ENCODE data around the gene MBOAT2. TPM values are rescaled to one million over a fixed set of nuclear protein-coding genes. Genes with fewer than 3 reads are reported as not detected.

MBOAT2 gene
- polyA plus RNA-seq, 1 donor (not counting 4 experiments of a cell fraction or from before 2014, with no cell fraction given): 121 TPM

- H3K27me3 ChIP-seq (ENCODE audit: control insufficient read depth, extremely low read depth, insufficient read depth, low read length): no peaks in the 10 kb centered on the region
- no peak overlapping the region for H2AFZ ChIP-seq (ENCODE audit: control insufficient read depth, low read length)
- DNase-seq (ENCODE audit: low read depth, low spot score) (no peak), FAIRE-seq (no peak)
- H3K79me2 ChIP-seq (ENCODE audit: control insufficient read depth, insufficient read depth, low read length): peaks cover 1% of the 10 kb centered on the region
- no peak overlapping the region for H3K4me3 ChIP-seq (ENCODE audit: control insufficient read depth in 2 of 3, extremely low read depth in 1 of 3, insufficient read depth in 2 of 3, low read depth in 1 of 3, low read length in 3 of 3)
- H3K9me1 ChIP-seq (ENCODE audit: control insufficient read depth, extremely low read depth, insufficient read depth, low read length): peaks cover 2% of the 10 kb centered on the region
- H3K4me2 ChIP-seq (ENCODE audit: control insufficient read depth, extremely low read depth, insufficient read depth, low read depth, low read length): no peak overlapping the region
- no peaks in the 10 kb centered on the region for H4K20me1 ChIP-seq (ENCODE audit: control insufficient read depth, extremely low read depth, insufficient read depth, low read length)
- dilution Hi-C loops (cut with MboI; ENCODE audit: extremely low pct_ligation_motif_present, low sequenced_read_pairs): no loop called here
- TF ChIP-seq, protein P1, sequence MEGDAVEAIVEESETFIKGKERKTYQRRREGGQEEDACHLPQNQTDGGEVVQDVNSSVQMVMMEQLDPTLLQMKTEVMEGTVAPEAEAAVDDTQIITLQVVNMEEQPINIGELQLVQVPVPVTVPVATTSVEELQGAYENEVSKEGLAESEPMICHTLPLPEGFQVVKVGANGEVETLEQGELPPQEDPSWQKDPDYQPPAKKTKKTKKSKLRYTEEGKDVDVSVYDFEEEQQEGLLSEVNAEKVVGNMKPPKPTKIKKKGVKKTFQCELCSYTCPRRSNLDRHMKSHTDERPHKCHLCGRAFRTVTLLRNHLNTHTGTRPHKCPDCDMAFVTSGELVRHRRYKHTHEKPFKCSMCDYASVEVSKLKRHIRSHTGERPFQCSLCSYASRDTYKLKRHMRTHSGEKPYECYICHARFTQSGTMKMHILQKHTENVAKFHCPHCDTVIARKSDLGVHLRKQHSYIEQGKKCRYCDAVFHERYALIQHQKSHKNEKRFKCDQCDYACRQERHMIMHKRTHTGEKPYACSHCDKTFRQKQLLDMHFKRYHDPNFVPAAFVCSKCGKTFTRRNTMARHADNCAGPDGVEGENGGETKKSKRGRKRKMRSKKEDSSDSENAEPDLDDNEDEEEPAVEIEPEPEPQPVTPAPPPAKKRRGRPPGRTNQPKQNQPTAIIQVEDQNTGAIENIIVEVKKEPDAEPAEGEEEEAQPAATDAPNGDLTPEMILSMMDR (optimal IDR thresholded peaks at IDR 0.05 in 1 of 3, IDR thresholded peaks at IDR 0.05 in 1 of 3, conservative IDR thresholded peaks at IDR 0.05 in 1 of 3; ENCODE audit: extremely low read depth in 1 of 3, insufficient read depth in 2 of 3, low read length in 3 of 3): no peak
- no peak for TF ChIP-seq EZH2 (IDR thresholded peaks at IDR 0.05; ENCODE audit: low read length)
- no peaks in the 10 kb centered on the region for H3K9me3 ChIP-seq (ENCODE audit: control insufficient read depth, low read depth, low read length)
- no peaks in the 10 kb centered on the region for H3K36me3 ChIP-seq (ENCODE audit: control insufficient read depth in 2 of 2, extremely low read depth in 1 of 2, insufficient read depth in 2 of 2, low read length in 2 of 2)
- peaks cover 2% of the 10 kb centered on the region for H3K4me1 ChIP-seq (ENCODE audit: control insufficient read depth, extremely low read depth, insufficient read depth, low read length)
- H3K27ac ChIP-seq (ENCODE audit: control insufficient read depth, insufficient read depth, low read length): no peak overlapping the region
- no peak overlapping the region for H3K9ac ChIP-seq (ENCODE audit: control insufficient read depth, extremely low read depth, insufficient read depth, low read length)
Measured at GRCh38 chr2:8841932-8842331, 161.6 kb downstream of the MBOAT2 start.

DNA sequence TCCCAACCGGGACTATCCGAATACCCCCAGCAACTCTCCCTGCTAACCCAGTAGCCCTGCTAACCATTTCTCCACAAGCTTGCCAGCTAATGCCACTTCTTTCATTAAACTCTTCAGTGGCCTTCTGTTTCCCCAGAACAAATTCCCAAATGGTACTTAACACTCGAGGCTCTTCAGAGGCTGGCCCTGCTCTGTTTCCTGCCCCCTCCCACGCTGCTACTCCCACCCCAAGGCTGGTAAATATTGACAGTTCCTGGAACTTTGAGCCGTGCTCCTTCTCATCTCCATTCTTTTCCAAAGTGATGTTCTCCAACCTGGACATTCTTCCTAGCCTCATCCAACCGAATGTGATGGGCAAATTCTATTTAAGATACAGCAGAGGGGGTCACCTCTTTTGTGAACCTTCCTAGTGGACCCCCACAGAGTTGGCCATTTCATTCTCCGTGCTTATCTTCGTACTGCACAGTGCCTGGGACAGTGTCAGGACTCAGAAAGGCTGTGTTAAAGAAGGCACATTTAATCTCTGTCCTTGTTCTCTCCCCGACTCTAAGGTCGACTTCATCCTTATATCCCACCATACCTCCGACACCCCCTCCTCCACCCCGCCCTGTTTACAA is 162.9 kb downstream of the MBOAT2 start:
- no peak overlapping the region for H2AFZ ChIP-seq (ENCODE audit: control insufficient read depth, low read length)
- H3K4me3 ChIP-seq (ENCODE audit: control insufficient read depth in 2 of 3, extremely low read depth in 1 of 3, insufficient read depth in 2 of 3, low read depth in 1 of 3, low read length in 3 of 3): no peak overlapping the region
- H3K4me2 ChIP-seq (ENCODE audit: control insufficient read depth, extremely low read depth, insufficient read depth, low read depth, low read length): no peak overlapping the region
- H3K9ac ChIP-seq (ENCODE audit: control insufficient read depth, extremely low read depth, insufficient read depth, low read length): no peak overlapping the region
- DNase-seq (ENCODE audit: low read depth, low spot score) (no peak), FAIRE-seq (no peak)
- H3K27me3 ChIP-seq (ENCODE audit: control insufficient read depth, extremely low read depth, insufficient read depth, low read length): no peaks in the 10 kb centered on the region
- H4K20me1 ChIP-seq (ENCODE audit: control insufficient read depth, extremely low read depth, insufficient read depth, low read length): no peaks in the 10 kb centered on the region
- H3K9me1 ChIP-seq (ENCODE audit: control insufficient read depth, extremely low read depth, insufficient read depth, low read length): peaks cover 2% of the 10 kb centered on the region
- peaks cover 12% of the 10 kb centered on the region for H3K79me2 ChIP-seq (ENCODE audit: control insufficient read depth, insufficient read depth, low read length)
- no peak overlapping the region for H3K27ac ChIP-seq (ENCODE audit: control insufficient read depth, insufficient read depth, low read length)
- peaks cover 12% of the 10 kb centered on the region for H3K4me1 ChIP-seq (ENCODE audit: control insufficient read depth, extremely low read depth, insufficient read depth, low read length)
- dilution Hi-C loops (cut with MboI; ENCODE audit: extremely low pct_ligation_motif_present, low sequenced_read_pairs): no loop called here
- no peaks in the 10 kb centered on the region for H3K9me3 ChIP-seq (ENCODE audit: control insufficient read depth, low read depth, low read length)
- no peak for TF ChIP-seq EZH2 (IDR thresholded peaks at IDR 0.05; ENCODE audit: low read length)
- TF ChIP-seq, protein P1 (optimal IDR thresholded peaks at IDR 0.05 in 1 of 3, IDR thresholded peaks at IDR 0.05 in 1 of 3, conservative IDR thresholded peaks at IDR 0.05 in 1 of 3; ENCODE audit: extremely low read depth in 1 of 3, insufficient read depth in 2 of 3, low read length in 3 of 3): no peak
- no peaks in the 10 kb centered on the region for H3K36me3 ChIP-seq (ENCODE audit: control insufficient read depth in 2 of 2, extremely low read depth in 1 of 2, insufficient read depth in 2 of 2, low read length in 2 of 2)

All from keratinocyte (primary cell).